ENCODE measurements around the gene OR5K3.

Gene OR5K3

GRCh38 chr3:98434412-98434811 is 43.9 kb downstream of the OR5K3 start:
- DNase-seq (ENCODE audit: low spot score) = no peak

GRCh38 chr3:98440283-98440682 is 49.8 kb downstream of the OR5K3 start:
- no peak for DNase-seq (ENCODE audit: low spot score)

All from AG08396 (cell line).